Activated T-cell treated with anti-CD3 and anti-CD28 coated beads for 1 hour (primary cell): ENCODE results near the gene SPHK1.
"Not testable (repeated sequence)": the region's sequence is repeated elsewhere in the genome, so short reads cannot be mapped to it uniquely, and the experiment has no call there.

ENCODE experiments used
- DNase-seq: peaks from one replicate; pipeline ENCODE4 v3.0.0-alpha.2; 2020; ENCODE audit warnings: low read depth

Gene SPHK1

GRCh38 chr17:76384222-76384986 lies at the start of gene SPHK1:
SPHK1 (plus strand) TSS chr17:76384609; CDS start chr17:76385645, 1,036 bp downstream.
- peak; percentile 49 for DNase-seq

GRCh38 chr17:76335716-76336381 lies 48.6 kb upstream of the SPHK1 start:
- no peak for DNase-seq

- DNase-seq: no peak
Observed at GRCh38 chr17:76336756-76337412, 47.5 kb upstream of the SPHK1 start.

GRCh38 chr17:76337413-76337777 lies 47.0 kb upstream of the SPHK1 start:
- no peak for DNase-seq

GRCh38 chr17:76341301-76341700 lies 43.1 kb upstream of the SPHK1 start:
- no peak for DNase-seq

- no peak for DNase-seq
Observed at GRCh38 chr17:76343106-76343505, 41.3 kb upstream of the SPHK1 start.

GRCh38 chr17:76345377-76345974 lies 38.9 kb upstream of the SPHK1 start:
- no peak for DNase-seq

- not testable (repeated sequence) for DNase-seq
Observed at GRCh38 chr17:76346936-76347335, 37.5 kb upstream of the SPHK1 start.

- DNase-seq: no peak
Observed at GRCh38 chr17:76350463-76350862, 33.9 kb upstream of the SPHK1 start.

GRCh38 chr17:76351526-76352071 lies 32.8 kb upstream of the SPHK1 start:
- DNase-seq: no peak

- DNase-seq: peak; percentile 2
Observed at GRCh38 chr17:76353004-76353598, 31.3 kb upstream of the SPHK1 start.

GRCh38 chr17:76353599-76354316 lies 30.7 kb upstream of the SPHK1 start, which contains the start of gene PRPSAP1:
PRPSAP1 (minus strand) TSS chr17:76353916; CDS start chr17:76353703, 213 bp downstream.
- DNase-seq: peak; percentile 70

GRCh38 chr17:76354317-76354729 lies 30.1 kb upstream of the SPHK1 start:
- DNase-seq: no peak

GRCh38 chr17:76354747-76355310 lies 29.6 kb upstream of the SPHK1 start:
- no peak for DNase-seq

GRCh38 chr17:76356803-76357456 lies 27.5 kb upstream of the SPHK1 start:
- DNase-seq: no peak

GRCh38 chr17:76357597-76358158 lies 26.7 kb upstream of the SPHK1 start:
- no peak for DNase-seq

GRCh38 chr17:76359375-76359774 lies 25.0 kb upstream of the SPHK1 start:
- DNase-seq: no peak

GRCh38 chr17:76359776-76360175 lies 24.6 kb upstream of the SPHK1 start:
- not testable (repeated sequence) for DNase-seq

GRCh38 chr17:76360461-76360860 lies 23.9 kb upstream of the SPHK1 start:
- no peak for DNase-seq
